Measurements from ENCODE around the gene BRAF.

GRCh38 chr7:140877249-140877524 is 47.5 kb downstream of the BRAF start:
- TF ChIP-seq CTCF (IDR thresholded peaks at IDR 0.05; ENCODE audit: low read length) (no peak), EZH2 (optimal IDR thresholded peaks at IDR 0.05; ENCODE audit: low read depth, low read length) (no peak), EZH2phosphoT487 (IDR thresholded peaks at IDR 0.05; ENCODE audit: low read length) (no peak)

Data from MM.1S (cell line).